Mesodermal cell (in vitro differentiated cells): ENCODE results near the gene MTG1.
"Not testable (repeated sequence)": the region's sequence is repeated elsewhere in the genome, so short reads cannot be mapped to it uniquely, and the experiment has no call there.

Experiments
- H3K27ac ChIP-seq: 2 replicates; pipeline ENCODE4 v1.7.0; 2013; ENCODE audit warnings: mild to moderate bottlenecking, low read depth, low read length, moderate library complexity; ENCODE audit not compliant: severe bottlenecking
- H3K36me3 ChIP-seq: 2 replicates; pipeline ENCODE4 v1.7.1; 2013; ENCODE audit warnings: mild to moderate bottlenecking, low read length, moderate library complexity; ENCODE audit not compliant: control insufficient read depth, insufficient read depth
- H3K4me1 ChIP-seq: one replicate; pipeline ENCODE4 v1.7.1; 2013; ENCODE audit warnings: mild to moderate bottlenecking, low read length; ENCODE audit not compliant: insufficient read depth, control insufficient read depth, poor library complexity, severe bottlenecking
- H3K4me3 ChIP-seq: 2 replicates; pipeline ENCODE4 v1.7.0; 2013; ENCODE audit warnings: low read length, control low read depth, mild to moderate bottlenecking; ENCODE audit not compliant: insufficient read depth, poor library complexity, severe bottlenecking; ENCODE audit errors: extremely low read depth
- H3K9me3 ChIP-seq: 2 replicates; pipeline ENCODE4 v1.7.1; 2013; ENCODE audit warnings: mild to moderate bottlenecking, low read length, moderate library complexity; ENCODE audit not compliant: control insufficient read depth
- WGBS, 2 experiments: methylation state at CpG; one replicate each; pipeline ENCODE4 v1.1.5; 2013; ENCODE audit warnings: missing lambda C conversion rate in 2 of 2; ENCODE audit not compliant: insufficient coverage in 2 of 2; 5-methylcytosine and 5-hydroxymethylcytosine counted together

MTG1 gene

DNA sequence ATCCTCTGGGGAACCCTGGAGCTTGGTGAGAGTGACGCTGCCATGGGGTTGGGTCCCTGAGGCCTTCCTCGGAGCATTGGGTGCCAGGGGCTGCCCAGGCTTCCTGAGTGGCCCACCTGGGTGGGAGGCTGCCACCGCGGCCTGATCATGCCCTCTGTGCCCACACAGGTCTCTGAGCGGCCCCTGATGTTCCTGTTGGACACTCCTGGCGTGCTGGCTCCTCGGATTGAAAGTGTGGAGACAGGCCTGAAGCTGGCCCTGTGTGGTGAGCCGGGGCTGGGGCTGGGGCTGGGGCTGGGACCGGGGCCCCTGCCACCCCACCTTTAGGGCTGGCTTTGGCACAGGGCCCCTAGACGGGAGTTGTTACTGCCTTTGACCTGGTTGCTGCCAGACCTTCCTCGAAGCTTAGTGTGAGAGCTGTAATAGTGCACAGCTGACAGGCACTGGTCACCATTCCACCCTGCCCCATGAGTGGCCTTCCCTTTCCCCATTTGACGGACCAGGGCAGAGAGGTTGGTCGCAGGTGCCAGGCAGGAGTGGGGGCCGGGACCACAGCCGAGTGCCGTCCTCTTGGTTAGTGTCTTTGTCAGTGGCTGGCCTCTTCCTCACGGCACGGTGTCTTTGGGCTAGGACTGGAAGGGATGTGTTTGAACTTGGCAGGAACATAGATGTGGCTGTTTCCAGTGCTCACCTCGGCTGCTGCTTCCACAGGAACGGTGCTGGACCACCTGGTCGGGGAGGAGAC is 8.2 kb downstream of the MTG1 start:
- H3K4me3 ChIP-seq, result no peak overlapping the region
- H3K36me3 ChIP-seq, result peaks cover 93% of the 10 kb centered on the region
- H3K9me3 ChIP-seq, result no peaks in the 10 kb centered on the region
- 94 to 97% methylated on average over 12 to 21 of the region's 21 CpGs for WGBS, 2 experiments
- peak overlapping the region; percentile 49 for H3K27ac ChIP-seq
- H3K4me1 ChIP-seq, result peaks cover 9% of the 10 kb centered on the region

GRCh38 chr10:133403359-133403758 is 9.4 kb downstream of the MTG1 start:
- Histone ChIP-seq H3K36me3 (peaks cover 94% of the 10 kb centered on the region), H3K4me3 (no peak overlapping the region), H3K27ac (no peak overlapping the region), H3K4me1 (peaks cover 9% of the 10 kb centered on the region), H3K9me3 (no peaks in the 10 kb centered on the region)
- WGBS, 2 experiments, result 87 to 91% methylated on average over 12 to 16 of the region's 16 CpGs

GRCh38 chr10:133403784-133404183 is 9.8 kb downstream of the MTG1 start:
- Histone ChIP-seq H3K27ac (no peak overlapping the region), H3K4me3 (no peak overlapping the region), H3K4me1 (peaks cover 9% of the 10 kb centered on the region), H3K9me3 (no peaks in the 10 kb centered on the region), H3K36me3 (peaks cover 94% of the 10 kb centered on the region)
- WGBS, 2 experiments, result 90 to 100% methylated on average over 5 of the region's 5 CpGs

- no peak overlapping the region for H3K4me3 ChIP-seq
- H3K27ac ChIP-seq, result no peak overlapping the region
- peaks cover 9% of the 10 kb centered on the region for H3K4me1 ChIP-seq
- WGBS, 2 experiments, result 94 to 100% methylated on average over 1 to 2 of the region's 2 CpGs
- H3K36me3 ChIP-seq, result peaks cover 96% of the 10 kb centered on the region
- H3K9me3 ChIP-seq, result peaks cover 8% of the 10 kb centered on the region
Measured at GRCh38 chr10:133405272-133405671, 11.3 kb downstream of the MTG1 start.

DNA sequence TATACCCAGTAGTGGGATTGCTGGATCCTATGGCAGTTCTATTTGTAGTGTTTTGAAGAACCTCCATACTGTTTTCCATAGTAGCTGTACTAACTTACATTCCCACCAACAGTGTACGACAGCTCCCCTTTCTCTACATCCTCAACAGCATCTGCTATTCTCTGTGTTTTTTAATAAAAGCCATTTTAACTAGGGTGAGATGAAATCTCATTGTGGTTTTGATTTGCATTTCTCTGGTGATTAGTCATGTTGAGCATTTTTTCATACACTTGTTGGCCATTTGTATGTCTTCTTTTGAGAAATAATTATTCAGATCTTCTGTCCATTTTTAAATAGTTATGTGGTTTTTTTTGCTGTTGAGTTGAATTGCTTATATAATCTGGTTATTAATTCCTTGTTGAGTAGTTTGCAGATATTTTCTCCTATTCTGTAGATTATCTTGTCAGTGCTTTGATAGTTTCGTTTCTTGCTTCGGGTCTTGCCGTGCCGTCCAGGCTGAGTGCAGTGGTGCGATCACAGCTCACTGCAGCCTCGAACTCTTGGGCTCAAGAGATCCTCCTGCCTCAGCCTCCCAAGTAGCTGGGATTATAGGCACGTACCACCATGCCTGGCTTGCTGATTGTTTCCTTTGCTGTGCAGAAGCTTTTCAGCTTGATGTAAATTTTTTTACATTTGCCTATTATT is 12.0 kb downstream of the MTG1 start:
- peaks cover 96% of the 10 kb centered on the region for H3K36me3 ChIP-seq
- 98 to 100% methylated on average over 2 to 6 of the region's 8 CpGs for WGBS, 2 experiments

GRCh38 chr10:133411523-133412380 is 17.8 kb downstream of the MTG1 start:
- WGBS, 2 experiments, result 90 to 100% methylated on average over 5 to 6 of the region's 7 CpGs
- Histone ChIP-seq H3K36me3 (peaks cover 86% of the 10 kb centered on the region), H3K4me1 (no peaks in the 10 kb centered on the region)

More for the DNA sequence above, 12.0 kb downstream of the MTG1 start:
- Histone ChIP-seq H3K27ac (no peak overlapping the region), H3K4me1 (peaks cover 9% of the 10 kb centered on the region), H3K9me3 (peaks cover 14% of the 10 kb centered on the region), H3K4me3 (no peak overlapping the region)

DNA sequence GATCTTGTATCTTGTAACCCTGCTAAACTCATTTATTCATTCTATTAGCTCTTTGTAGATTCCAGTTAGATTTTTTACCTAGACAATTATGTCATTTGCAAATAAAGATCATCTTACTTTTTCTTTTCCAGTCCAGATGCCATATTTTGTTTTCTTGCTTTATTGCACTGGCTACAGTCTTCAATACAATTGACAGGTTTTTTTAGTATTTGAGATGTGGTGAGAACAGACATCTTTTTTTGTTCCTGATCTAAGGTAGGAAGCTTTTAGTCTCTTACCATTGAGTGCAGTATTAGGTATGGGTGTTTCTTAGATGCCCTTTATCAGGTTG is 18.4 kb downstream of the MTG1 start:
- Histone ChIP-seq H3K4me3 (no peak overlapping the region), H3K4me1 (no peaks in the 10 kb centered on the region), H3K36me3 (peaks cover 80% of the 10 kb centered on the region), H3K27ac (no peak overlapping the region), H3K9me3 (peaks cover 37% of the 10 kb centered on the region)

More at GRCh38 chr10:133411523-133412380, 17.8 kb downstream of the MTG1 start:
- Histone ChIP-seq H3K4me3 (no peak overlapping the region), H3K9me3 (peaks cover 37% of the 10 kb centered on the region), H3K27ac (no peak overlapping the region)

GRCh38 chr10:133414401-133414800 is 20.4 kb downstream of the MTG1 start:
- Histone ChIP-seq H3K36me3 (peaks cover 68% of the 10 kb centered on the region), H3K9me3 (peaks cover 36% of the 10 kb centered on the region)
- WGBS, 2 experiments, result 91 to 97% methylated on average over 4 to 19 of the region's 23 CpGs
- H3K27ac ChIP-seq, H3K4me1 ChIP-seq, H3K4me3 ChIP-seq: not testable (repeated sequence)

DNA sequence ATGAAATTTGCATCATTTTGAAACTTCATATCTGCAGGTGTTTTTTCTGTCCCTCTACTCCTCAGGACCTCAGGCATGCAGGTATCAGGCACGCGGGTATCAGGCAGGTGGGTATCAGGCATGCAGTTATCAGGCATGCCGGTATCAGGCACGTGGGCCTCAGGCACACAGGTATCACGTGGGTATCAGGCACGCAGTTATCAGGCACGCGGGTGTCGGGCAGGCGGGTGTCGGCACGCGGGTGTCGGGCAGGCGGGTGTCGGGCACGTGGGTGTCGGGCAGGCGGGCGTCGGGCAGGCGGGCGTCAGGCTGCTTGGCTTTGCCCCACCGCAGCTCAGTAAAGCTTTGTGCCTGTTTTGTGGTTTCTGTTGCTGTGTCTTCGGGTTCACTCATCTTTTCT is 21.8 kb downstream of the MTG1 start:
- H3K36me3 ChIP-seq, result peaks cover 68% of the 10 kb centered on the region
- peaks cover 25% of the 10 kb centered on the region for H3K9me3 ChIP-seq
- no peak overlapping the region for H3K27ac ChIP-seq
- 92 to 96% methylated on average over 22 to 25 of the region's 25 CpGs for WGBS, 2 experiments
- no peak overlapping the region for H3K4me3 ChIP-seq
- no peaks in the 10 kb centered on the region for H3K4me1 ChIP-seq

DNA sequence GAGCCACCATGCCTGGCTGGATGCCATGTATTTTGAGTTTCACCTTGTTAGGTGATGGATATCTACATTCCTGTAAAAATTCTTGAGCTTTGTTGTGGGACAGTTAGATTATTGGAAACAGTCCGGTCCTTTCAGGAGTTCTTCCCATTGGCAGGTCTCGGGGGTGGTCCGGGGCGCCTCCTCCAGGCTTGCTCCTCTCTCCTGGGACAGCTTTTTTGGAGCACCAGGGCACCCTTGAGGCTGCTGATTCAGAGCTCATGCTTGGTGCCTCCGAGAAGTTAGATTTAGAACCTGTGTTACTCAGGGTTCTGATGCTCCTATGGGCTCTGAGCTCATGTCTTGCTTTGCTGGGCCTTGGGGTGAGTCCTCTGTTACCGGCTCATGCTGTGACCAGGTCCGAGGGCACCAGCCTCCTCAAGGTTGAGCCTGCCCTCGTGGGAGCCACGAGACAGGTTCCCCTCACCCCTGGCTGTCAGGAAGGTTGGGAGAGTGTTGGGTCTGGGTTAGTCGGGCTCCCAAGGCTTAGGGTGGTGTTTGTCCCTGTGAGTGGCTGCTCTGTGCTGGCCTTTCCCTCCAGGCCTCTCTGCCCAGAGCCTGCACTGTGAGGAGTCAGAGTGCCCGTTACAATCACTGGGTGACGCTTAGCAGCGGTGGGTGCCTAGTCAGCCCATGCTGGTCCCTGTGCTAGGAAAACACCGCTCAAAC is 24.5 kb downstream of the MTG1 start:
- WGBS, 2 experiments, result 94% methylated on average over 13 of the region's 14 CpGs

More for the DNA sequence above, 24.5 kb downstream of the MTG1 start:
- no peaks in the 10 kb centered on the region for H3K4me1 ChIP-seq
- no peak overlapping the region for H3K27ac ChIP-seq
- H3K36me3 ChIP-seq, result peaks cover 42% of the 10 kb centered on the region
- H3K9me3 ChIP-seq, result peaks cover 3% of the 10 kb centered on the region
- H3K4me3 ChIP-seq, result no peak overlapping the region
